WERI-Rb-1 (cell line): ENCODE results near the gene ANKRD13A.
"Not testable (repeated sequence)": the region's sequence is repeated elsewhere in the genome, so short reads cannot be mapped to it uniquely, and the experiment has no call there.

ENCODE experiments used
- DNase-seq: peaks from one replicate; pipeline ENCODE4 v3.0.0-alpha.2; 2020
- H3K27ac ChIP-seq: fragments of 250-450 bp; sonication (Bioruptor Pico); 2 replicates; pipeline ENCODE4 v1.5.1; 2020; ENCODE audit warnings: mild to moderate bottlenecking, moderate library complexity
- H3K27me3 ChIP-seq: fragments of 250-450 bp; sonication (Bioruptor Pico); 2 replicates; pipeline ENCODE4 v1.5.1; 2021; ENCODE audit warnings: mild to moderate bottlenecking, low read depth, moderate library complexity; ENCODE audit not compliant: insufficient read depth, severe bottlenecking
- H3K36me3 ChIP-seq: fragments of 250-450 bp; sonication (Bioruptor Pico); 2 replicates; pipeline ENCODE4 v1.5.1; 2020; ENCODE audit warnings: mild to moderate bottlenecking, moderate library complexity
- H3K4me3 ChIP-seq: 2 replicates; pipeline ENCODE4 v1.5.1; 2011; ENCODE audit warnings: low read depth, mild to moderate bottlenecking, control low read depth, low read length
- H3K9me3 ChIP-seq: fragments of 250-450 bp; sonication (Bioruptor Pico); 2 replicates; pipeline ENCODE4 v1.5.1; 2021; ENCODE audit warnings: mild to moderate bottlenecking, moderate library complexity; ENCODE audit not compliant: severe bottlenecking
- CTCF ChIP-seq: IDR thresholded peaks from 2 replicates; pipeline ENCODE4 v1.5.1; 2011; ENCODE audit warnings: low read depth, mild to moderate bottlenecking, control low read depth, inconsistent platforms, low read length

Gene ANKRD13A

GRCh38 chr12:110068654-110069053 is 69.4 kb downstream of the ANKRD13A start:
- H3K27me3 ChIP-seq: no peaks in the 10 kb centered on the region
- H3K36me3 ChIP-seq: no peaks in the 10 kb centered on the region
- no peak for TF ChIP-seq CTCF
- H3K4me3 ChIP-seq: no peak overlapping the region
- no peak for DNase-seq
- H3K9me3 ChIP-seq: no peaks in the 10 kb centered on the region
- H3K27ac ChIP-seq: no peak overlapping the region

GRCh38 chr12:110071504-110071903 is 72.3 kb downstream of the ANKRD13A start:
- no peak for TF ChIP-seq CTCF
- Histone ChIP-seq H3K36me3 (no peaks in the 10 kb centered on the region), H3K9me3 (no peaks in the 10 kb centered on the region), H3K27ac (no peak overlapping the region), H3K4me3 (no peak overlapping the region), H3K27me3 (no peaks in the 10 kb centered on the region)
- no peak for DNase-seq

GRCh38 chr12:110071967-110072366 is 72.7 kb downstream of the ANKRD13A start:
- H3K27ac ChIP-seq: no peak overlapping the region
- H3K36me3 ChIP-seq: no peaks in the 10 kb centered on the region
- no peaks in the 10 kb centered on the region for H3K9me3 ChIP-seq
- no peak for DNase-seq
- no peak overlapping the region for H3K4me3 ChIP-seq
- no peaks in the 10 kb centered on the region for H3K27me3 ChIP-seq
- TF ChIP-seq CTCF: no peak

GRCh38 chr12:110072636-110073035 is 73.4 kb downstream of the ANKRD13A start:
- not testable (repeated sequence) for H3K27ac ChIP-seq, H3K4me3 ChIP-seq

GRCh38 chr12:110073049-110073831 is 74.0 kb downstream of the ANKRD13A start:
- H3K27me3 ChIP-seq: no peaks in the 10 kb centered on the region
- DNase-seq: no peak
- no peak for TF ChIP-seq CTCF
- no peak overlapping the region for H3K27ac ChIP-seq
- H3K36me3 ChIP-seq: no peaks in the 10 kb centered on the region
- H3K9me3 ChIP-seq: no peaks in the 10 kb centered on the region
- no peak overlapping the region for H3K4me3 ChIP-seq

More at GRCh38 chr12:110072636-110073035, 73.4 kb downstream of the ANKRD13A start:
- H3K9me3 ChIP-seq, DNase-seq, H3K27me3 ChIP-seq, H3K36me3 ChIP-seq: not testable (repeated sequence)

GRCh38 chr12:110074089-110074488 is 74.9 kb downstream of the ANKRD13A start:
- no peaks in the 10 kb centered on the region for H3K36me3 ChIP-seq
- no peak for TF ChIP-seq CTCF
- H3K9me3 ChIP-seq: no peaks in the 10 kb centered on the region
- no peak overlapping the region for H3K27ac ChIP-seq
- no peak overlapping the region for H3K4me3 ChIP-seq
- no peaks in the 10 kb centered on the region for H3K27me3 ChIP-seq
- no peak for DNase-seq
